H1 (cell line): ENCODE results near the gene EPB41L1.

Experiments
- CTCF ChIP-seq, 3 experiments: IDR thresholded peaks; 1 replicate in 2 of 3; 2 replicates in 1 of 3; pipeline versions ENCODE4 v1.5.1 to v1.6.1; 2011; ENCODE audit warnings: low read length in 3 of 3, mild to moderate bottlenecking in 3 of 3, inconsistent platforms in 2 of 3, low read depth in 1 of 3, moderate library complexity in 1 of 3; ENCODE audit not compliant: insufficient read depth in 1 of 3; ENCODE audit errors: control extremely low read depth in 1 of 3
- RAD21 ChIP-seq, 2 experiments: IDR thresholded peaks in 1 of 2; conservative IDR thresholded peaks in 1 of 2; 2 replicates each; pipeline ENCODE4 v1.6.1; 2011; ENCODE audit warnings: low read depth in 2 of 2, low read length in 2 of 2, improper control_type of control experiment in 1 of 2, inconsistent platforms in 1 of 2, mild to moderate bottlenecking in 1 of 2, moderate library complexity in 1 of 2
- SAP30 ChIP-seq: fragments of 300-600 bp; sonication (generic); IDR thresholded peaks from 2 replicates; pipeline ENCODE4 v1.7.1; 2012; ENCODE audit warnings: low read length, moderate library complexity, mild to moderate bottlenecking, inconsistent platforms; ENCODE audit not compliant: insufficient read depth, insufficient replicate concordance

- TF ChIP-seq CTCF (IDR thresholded peaks at IDR 0.05; ENCODE audit: control extremely low read depth in 1 of 3, insufficient read depth in 1 of 3, low read depth in 1 of 3, low read length in 3 of 3) (no peak), RAD21 (IDR thresholded peaks at IDR 0.05 in 1 of 2, conservative IDR thresholded peaks at IDR 0.05 in 1 of 2; ENCODE audit: low read depth in 2 of 2, low read length in 2 of 2) (no peak), SAP30 (no peak)
These were observed 65.2 kb downstream of the EPB41L1 start for GRCh38 chr20:36219671-36220220.
